AML-193 (cell line): ENCODE results near the gene CBX1.
"Not testable (repeated sequence)": the region's sequence is repeated elsewhere in the genome, so short reads cannot be mapped to it uniquely, and the experiment has no call there.

ENCODE experiments used
- DNase-seq, 2 experiments: peaks; one replicate each; lab custom pipeline; 2025; lab: John Stamatoyannopoulos, UW

CBX1 gene

GRCh38 chr17:48072811-48073210 lies 28.5 kb downstream of the CBX1 start:
- DNase-seq: not testable (repeated sequence)

DNA sequence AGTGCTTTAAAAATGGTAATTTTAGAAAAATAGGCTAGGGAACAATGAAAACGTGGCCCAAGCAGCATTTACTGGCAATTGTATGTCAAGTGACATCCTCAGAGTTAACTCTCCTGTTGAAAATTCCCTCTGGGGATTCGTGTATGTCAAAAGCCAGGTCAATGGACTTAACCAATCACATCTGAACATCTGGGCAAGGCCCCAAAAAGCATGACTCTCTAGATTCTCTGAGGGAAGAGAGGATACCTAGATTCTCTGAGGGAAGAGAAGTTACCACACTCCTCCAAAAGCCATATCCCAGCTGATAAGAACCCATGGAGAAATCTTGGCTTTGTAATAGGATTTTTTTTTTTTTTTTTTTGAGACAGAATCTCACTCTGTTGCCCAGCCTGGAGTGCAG lies 29.6 kb downstream of the CBX1 start:
- DNase-seq: no peak

- DNase-seq: no peak
Measured at GRCh38 chr17:48070195-48070594, 31.1 kb downstream of the CBX1 start.

DNA sequence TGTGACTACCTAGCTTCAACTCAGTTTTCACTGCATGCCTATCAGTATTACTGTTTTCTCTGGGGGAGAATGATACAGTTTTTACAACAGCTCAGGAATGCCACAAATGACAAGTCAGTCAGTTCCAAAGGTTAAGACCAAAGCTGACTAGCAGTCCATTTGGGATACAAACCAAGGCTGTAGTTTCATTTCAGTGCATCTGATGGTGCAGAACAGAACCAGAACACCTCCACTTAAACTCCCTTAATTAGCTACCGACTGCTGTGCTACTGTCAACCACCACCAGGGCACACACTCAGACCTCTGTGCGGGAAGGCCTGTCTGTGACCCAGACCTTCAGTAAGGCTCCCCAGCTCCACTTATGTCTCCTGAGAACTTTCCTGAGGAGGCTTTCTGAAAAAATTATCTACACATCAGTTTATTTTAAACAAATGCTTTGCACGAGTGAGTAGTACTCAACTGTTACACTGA lies 32.8 kb downstream of the CBX1 start:
- DNase-seq: peak; percentile 33 to 38

- DNase-seq: not testable (repeated sequence)
Measured at GRCh38 chr17:48067808-48068207, 33.5 kb downstream of the CBX1 start.

DNA sequence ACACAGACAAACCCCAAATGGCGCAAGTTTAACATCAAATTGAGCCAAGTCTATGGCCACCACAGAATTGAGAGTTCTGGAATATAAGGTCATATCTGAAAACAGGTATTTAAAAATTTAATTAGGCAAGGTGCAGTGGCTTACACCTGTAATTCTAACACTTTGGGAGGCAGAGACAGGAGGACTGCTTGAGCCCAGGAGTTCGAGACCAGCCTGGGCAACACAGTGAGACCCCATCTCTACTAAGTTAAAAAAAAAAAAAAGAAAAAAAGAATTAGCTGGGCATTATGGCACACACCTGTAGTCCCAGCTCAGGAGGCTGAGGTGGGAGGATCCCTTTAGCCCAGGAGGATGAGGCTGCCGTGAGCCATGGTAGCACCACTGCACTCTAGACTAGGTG lies 34.0 kb downstream of the CBX1 start:
- DNase-seq: no peak

GRCh38 chr17:48066656-48067055 lies 34.6 kb downstream of the CBX1 start:
- no peak for DNase-seq

GRCh38 chr17:48066192-48066591 lies 35.1 kb downstream of the CBX1 start:
- no peak for DNase-seq

GRCh38 chr17:48064638-48065037 lies 36.6 kb downstream of the CBX1 start:
- no peak for DNase-seq

- DNase-seq: no peak
Measured at GRCh38 chr17:48062273-48062672, 39.0 kb downstream of the CBX1 start.

DNA sequence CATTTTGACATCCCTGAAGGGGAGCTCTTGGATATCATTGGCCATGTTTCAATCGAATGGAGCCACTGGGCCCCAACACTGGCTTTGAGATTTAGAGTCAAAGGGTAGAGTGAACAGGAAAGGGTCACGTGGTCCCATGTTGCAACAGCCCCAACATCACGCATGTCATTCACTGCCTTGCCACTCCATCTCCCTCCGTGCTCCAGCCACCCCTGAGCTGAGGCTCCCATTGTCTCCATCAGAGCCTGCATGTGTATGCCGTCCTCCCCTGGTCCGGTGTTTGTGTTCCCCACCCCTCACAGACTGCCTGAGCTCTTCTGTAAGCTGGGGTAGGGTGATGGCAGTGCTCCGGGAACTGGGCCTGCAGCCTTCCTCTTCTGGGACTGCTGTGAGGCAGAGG lies 41.0 kb downstream of the CBX1 start:
- DNase-seq: no peak

DNA sequence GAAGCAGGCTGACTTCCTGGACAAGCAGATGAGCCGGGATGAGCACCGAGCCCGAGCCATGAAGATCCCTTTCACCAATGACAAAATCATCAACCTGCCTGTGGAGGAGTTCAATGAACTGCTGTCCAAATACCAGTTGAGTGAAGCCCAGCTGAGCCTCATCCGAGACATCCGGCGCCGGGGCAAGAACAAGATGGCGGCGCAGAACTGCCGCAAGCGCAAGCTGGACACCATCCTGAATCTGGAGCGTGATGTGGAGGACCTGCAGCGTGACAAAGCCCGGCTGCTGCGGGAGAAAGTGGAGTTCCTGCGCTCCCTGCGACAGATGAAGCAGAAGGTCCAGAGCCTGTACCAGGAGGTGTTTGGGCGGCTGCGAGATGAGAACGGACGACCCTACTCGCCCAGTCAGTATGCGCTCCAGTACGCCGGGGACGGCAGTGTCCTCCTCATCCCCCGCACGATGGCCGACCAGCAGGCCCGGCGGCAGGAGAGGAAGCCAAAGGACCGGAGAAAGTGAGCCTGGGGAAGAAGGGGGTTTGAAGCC lies 42.1 kb downstream of the CBX1 start:
- DNase-seq: no peak

DNA sequence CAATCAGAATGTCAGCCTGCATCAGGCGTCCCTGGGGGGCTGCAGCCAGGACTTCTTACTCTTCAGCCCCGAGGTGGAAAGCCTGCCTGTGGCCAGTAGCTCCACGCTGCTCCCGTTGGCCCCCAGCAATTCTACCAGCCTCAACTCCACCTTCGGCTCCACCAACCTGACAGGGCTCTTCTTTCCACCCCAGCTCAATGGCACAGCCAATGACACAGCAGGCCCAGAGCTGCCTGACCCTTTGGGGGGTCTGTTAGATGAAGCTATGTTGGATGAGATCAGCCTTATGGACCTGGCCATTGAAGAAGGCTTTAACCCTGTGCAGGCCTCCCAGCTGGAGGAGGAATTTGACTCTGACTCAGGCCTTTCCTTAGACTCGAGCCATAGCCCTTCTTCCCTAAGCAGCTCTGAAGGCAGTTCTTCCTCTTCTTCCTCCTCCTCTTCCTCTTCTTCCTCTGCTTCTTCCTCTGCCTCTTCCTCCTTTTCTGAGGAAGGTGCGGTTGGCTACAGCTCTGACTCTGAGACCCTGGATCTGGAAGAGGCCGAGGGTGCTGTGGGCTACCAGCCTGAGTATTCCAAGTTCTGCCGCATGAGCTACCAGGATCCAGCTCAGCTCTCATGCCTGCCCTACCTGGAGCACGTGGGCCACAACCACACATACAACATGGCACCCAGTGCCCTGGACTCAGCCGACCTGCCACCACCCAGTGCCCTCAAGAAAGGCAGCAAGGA lies 42.7 kb downstream of the CBX1 start:
- no peak for DNase-seq

- DNase-seq: no peak
Measured at GRCh38 chr17:48057626-48058025, 43.7 kb downstream of the CBX1 start.

- DNase-seq: no peak
Measured at GRCh38 chr17:48056879-48057278, 44.4 kb downstream of the CBX1 start.

- no peak for DNase-seq
Measured at GRCh38 chr17:48056246-48056745, 45.0 kb downstream of the CBX1 start.

GRCh38 chr17:48055531-48056245 lies 45.6 kb downstream of the CBX1 start:
- no peak for DNase-seq

- no peak for DNase-seq
Measured at GRCh38 chr17:48054238-48055185, 46.8 kb downstream of the CBX1 start.

DNA sequence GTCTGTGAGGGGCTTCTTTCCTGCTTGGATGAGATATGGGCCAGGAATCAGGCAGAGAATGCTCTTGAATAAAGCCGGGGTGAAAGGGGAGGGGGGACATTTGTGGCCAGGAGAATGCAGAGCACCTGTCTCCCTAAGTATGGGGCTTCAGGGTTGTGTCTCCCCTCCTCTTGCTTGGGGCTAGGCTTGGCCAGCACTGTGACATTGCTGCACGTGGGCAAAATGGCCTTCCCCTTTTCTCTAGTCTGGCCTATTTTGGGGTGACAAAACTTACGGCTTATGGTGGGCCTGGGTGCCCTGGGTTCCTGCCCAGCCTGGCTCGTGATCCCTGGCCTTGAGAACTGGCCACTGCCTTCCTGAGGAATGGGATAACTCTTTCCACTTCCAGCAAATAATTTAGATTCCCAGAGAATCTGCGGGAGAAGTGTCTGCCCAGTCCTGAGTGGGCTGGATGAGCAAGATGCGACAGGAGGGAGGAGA lies 47.5 kb downstream of the CBX1 start:
- DNase-seq: no peak

DNA sequence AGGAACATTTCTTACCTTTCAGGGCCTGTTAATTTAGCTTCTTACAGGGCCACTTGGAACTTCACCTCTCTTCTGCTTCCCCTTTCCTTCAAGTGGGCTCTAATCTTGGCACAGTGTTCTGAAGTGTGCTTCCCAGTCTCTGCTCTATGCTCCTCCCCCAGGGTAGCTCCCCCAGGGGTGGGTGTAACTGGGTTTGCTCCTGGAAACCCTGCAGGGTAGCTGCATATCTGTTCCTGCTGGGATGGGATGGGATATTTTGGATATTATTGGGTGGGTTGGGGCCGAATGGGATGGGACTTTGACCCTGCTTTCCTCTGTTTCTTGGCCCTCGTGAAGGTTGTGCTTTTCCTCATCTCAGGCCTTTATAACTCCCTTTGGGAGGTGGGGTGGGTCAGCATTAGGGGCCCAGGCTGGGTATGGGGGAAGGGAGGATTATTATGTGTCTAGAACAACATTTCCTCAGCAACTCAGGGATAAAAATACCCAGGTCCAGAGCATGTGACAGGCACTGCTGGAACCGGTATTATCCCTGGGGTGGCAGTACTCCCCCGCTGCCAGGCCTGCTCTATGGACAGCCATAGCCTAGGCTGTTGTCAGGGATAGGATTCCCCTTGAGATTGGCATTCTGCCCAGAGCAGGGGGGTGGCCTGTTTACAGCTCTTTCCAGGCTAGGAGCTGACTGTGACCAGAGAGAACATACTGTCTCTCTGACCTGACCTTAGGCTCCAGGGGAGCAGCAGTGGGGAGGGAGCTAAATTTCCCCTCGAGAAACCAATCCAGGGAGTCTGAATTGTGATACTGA lies 48.1 kb downstream of the CBX1 start:
- DNase-seq: no peak
